Measurements from ENCODE around the gene SNRNP70.
"Not testable (repeated sequence)": the region's sequence is repeated elsewhere in the genome, so short reads cannot be mapped to it uniquely, and the experiment has no call there.

- TF ChIP-seq CTCF (IDR thresholded peaks at IDR 0.05 in 4 of 5, conservative IDR thresholded peaks at IDR 0.05 in 1 of 5); POLR2A (IDR thresholded peaks at IDR 0.05): not testable (repeated sequence)
Measured at GRCh38 chr19:49039736-49040135, 45.5 kb upstream of the SNRNP70 start.

All from gastrocnemius medialis (tissue), 4 donors.